Activated CD4-positive, CD25-positive, alpha-beta regulatory T cell treated with anti-CD3 and anti-CD28 coated beads, Interleukin-2, amount 50 U/mL, for 24 hours (primary cell): ENCODE results near the gene ZNF511.
"Not testable (repeated sequence)": the region's sequence is repeated elsewhere in the genome, so short reads cannot be mapped to it uniquely, and the experiment has no call there.

Experiments
- ATAC-seq, 2 donors: fragments of 150-1000 bp; cut with Tn5 transposase; one replicate each; pipeline ENCODE4 v1.10.0; 2021; ENCODE audit warnings: mild to moderate bottlenecking in 1 of 2, moderate library complexity in 1 of 2

ZNF511 gene

GRCh38 chr10:133315847-133316246 lies 7.1 kb downstream of the ZNF511 start:
- ATAC-seq = no peak

- no peak for ATAC-seq
Observed at GRCh38 chr10:133316266-133316665, 7.6 kb downstream of the ZNF511 start.

- no peak for ATAC-seq
Observed at GRCh38 chr10:133316732-133317131, 8.0 kb downstream of the ZNF511 start.

- ATAC-seq = peak; percentile 87 to 90
Observed at GRCh38 chr10:133318494-133319127, 9.9 kb downstream of the ZNF511 start.

- not testable (repeated sequence) for ATAC-seq
Observed at GRCh38 chr10:133320852-133321422, 12.2 kb downstream of the ZNF511 start.

- not testable (repeated sequence) for ATAC-seq
Observed at GRCh38 chr10:133322064-133322709, 13.5 kb downstream of the ZNF511 start.

GRCh38 chr10:133324198-133324792 lies 15.6 kb downstream of the ZNF511 start:
- ATAC-seq = peak; percentile 55 to 71

GRCh38 chr10:133324857-133325260 lies 16.1 kb downstream of the ZNF511 start:
- ATAC-seq = no peak

GRCh38 chr10:133325440-133326222 lies 16.9 kb downstream of the ZNF511 start:
- no peak for ATAC-seq

GRCh38 chr10:133326223-133326551 lies 17.5 kb downstream of the ZNF511 start:
- ATAC-seq = no peak

GRCh38 chr10:133326745-133327650 lies 18.3 kb downstream of the ZNF511 start:
- no peak for ATAC-seq

- no peak for ATAC-seq
Observed at GRCh38 chr10:133327651-133328357, 19.1 kb downstream of the ZNF511 start.

GRCh38 chr10:133328358-133329343 lies 19.9 kb downstream of the ZNF511 start:
- no peak for ATAC-seq

GRCh38 chr10:133329491-133330202 lies 20.9 kb downstream of the ZNF511 start:
- peak; percentile 92 to 95 for ATAC-seq

- no peak for ATAC-seq
Observed at GRCh38 chr10:133332936-133333699, 24.4 kb downstream of the ZNF511 start.

GRCh38 chr10:133334503-133335245 lies 26.0 kb downstream of the ZNF511 start:
- ATAC-seq = peak; percentile 29 to 48

- peak; percentile 24 to 59 for ATAC-seq
Observed at GRCh38 chr10:133335246-133336117, 26.8 kb downstream of the ZNF511 start.
